Neuronal stem cell (in vitro differentiated cells): ENCODE results near the gene PCBP4.

ENCODE experiments used
- DNase-seq: peaks from one replicate; pipeline ENCODE4 v3.0.0-alpha.2; 2013; ENCODE audit warnings: low spot score
- H2AFZ ChIP-seq: one replicate; pipeline ENCODE4 v1.6.1; 2013; ENCODE audit warnings: mild to moderate bottlenecking, low read length, inconsistent platforms
- H2AK5ac ChIP-seq: 2 replicates; pipeline ENCODE4 v1.6.1; 2013; ENCODE audit warnings: low read depth, mild to moderate bottlenecking, inconsistent platforms, low read length, moderate library complexity, mixed read lengths
- H2BK120ac ChIP-seq: 2 replicates; pipeline ENCODE4 v1.6.1; 2013; ENCODE audit warnings: low read depth, mild to moderate bottlenecking, inconsistent platforms, low read length, moderate library complexity, mixed read lengths
- H2BK12ac ChIP-seq: one replicate; pipeline ENCODE4 v1.6.1; 2013; ENCODE audit warnings: low read length, inconsistent platforms
- H2BK15ac ChIP-seq: 2 replicates; pipeline ENCODE4 v1.6.1; 2013; ENCODE audit warnings: mild to moderate bottlenecking, low read length, inconsistent platforms, mixed read lengths
- H2BK5ac ChIP-seq: one replicate; pipeline ENCODE4 v1.6.1; 2013; ENCODE audit warnings: inconsistent platforms, mild to moderate bottlenecking, low read length, moderate library complexity
- H3K14ac ChIP-seq: one replicate; pipeline ENCODE4 v1.6.1; 2013; ENCODE audit warnings: low read length, inconsistent platforms
- H3K18ac ChIP-seq: 2 replicates; pipeline ENCODE4 v1.6.1; 2013; ENCODE audit warnings: low read length, inconsistent platforms
- H3K23ac ChIP-seq: 2 replicates; pipeline ENCODE4 v1.6.1; 2013; ENCODE audit warnings: low read depth, mild to moderate bottlenecking, mixed read lengths, low read length, inconsistent platforms; ENCODE audit not compliant: poor library complexity
- H3K27ac ChIP-seq: replicated peaks from 3 replicates; pipeline ENCODE4 v1.5.1; 2013; ENCODE audit warnings: low read length, inconsistent platforms
- H3K27me3 ChIP-seq, 3 experiments: 2 replicates each; pipeline ENCODE4 v1.6.1; 2013; ENCODE audit warnings: low read length in 3 of 3, mild to moderate bottlenecking in 2 of 3, inconsistent platforms in 1 of 3, low read depth in 1 of 3, mixed read lengths in 1 of 3, moderate library complexity in 1 of 3; ENCODE audit not compliant: control insufficient read depth in 3 of 3, insufficient read depth in 3 of 3
- H3K36me3 ChIP-seq, 2 donors: replicated peaks in 1 of 2; 2 replicates each; pipeline ENCODE4 v1.6.1; 2013; ENCODE audit warnings: low read length in 2 of 2; ENCODE audit not compliant: control insufficient read depth in 2 of 2, insufficient read depth in 2 of 2
- H3K4ac ChIP-seq: 2 replicates; pipeline ENCODE4 v1.6.1; 2013; ENCODE audit warnings: inconsistent platforms, mild to moderate bottlenecking, low read length, moderate library complexity
- H3K4me1 ChIP-seq, 2 donors: 1 replicate in 1 of 2; 2 replicates in 1 of 2; pipeline ENCODE4 v1.6.1; 2013; ENCODE audit warnings: low read length in 2 of 2, low read depth in 1 of 2; ENCODE audit not compliant: control insufficient read depth in 2 of 2, insufficient read depth in 1 of 2
- H3K4me2 ChIP-seq: one replicate; pipeline ENCODE4 v1.6.1; 2013; ENCODE audit warnings: mild to moderate bottlenecking, low read length, inconsistent platforms; ENCODE audit not compliant: insufficient read depth, poor library complexity, severe bottlenecking
- H3K4me3 ChIP-seq, 2 donors: 2 replicates each; pipeline ENCODE4 v1.5.1; 2013; ENCODE audit warnings: low read length in 2 of 2, mild to moderate bottlenecking in 2 of 2, inconsistent platforms in 1 of 2, moderate library complexity in 1 of 2
- H3K79me1 ChIP-seq: one replicate; pipeline ENCODE4 v1.6.1; 2013; ENCODE audit warnings: low read depth, mild to moderate bottlenecking, inconsistent platforms, low read length, moderate library complexity
- H3K9ac ChIP-seq: one replicate; pipeline ENCODE4 v1.6.1; 2013; ENCODE audit warnings: mild to moderate bottlenecking, low read depth, low read length, inconsistent platforms; ENCODE audit not compliant: poor library complexity
- H3K9me3 ChIP-seq, 2 donors: replicated peaks in 1 of 2; 2 replicates each; pipeline versions ENCODE3 to v1.6.1; 2013; ENCODE audit warnings: low read length in 2 of 2, mild to moderate bottlenecking in 2 of 2, inconsistent platforms in 1 of 2, low read depth in 1 of 2, mixed read lengths in 1 of 2, moderate library complexity in 1 of 2; ENCODE audit not compliant: control insufficient read depth in 2 of 2, insufficient read depth in 1 of 2
- H4K8ac ChIP-seq: one replicate; pipeline ENCODE4 v1.6.1; 2013; ENCODE audit warnings: low read depth, mild to moderate bottlenecking, inconsistent platforms, low read length, moderate library complexity
- H4K91ac ChIP-seq: one replicate; pipeline ENCODE4 v1.6.1; 2013; ENCODE audit warnings: low read length, low read depth, mild to moderate bottlenecking, inconsistent platforms; ENCODE audit not compliant: poor library complexity
- WGBS, 2 donors: extraction: QIAGEN DNeasy Blood & Tissue Kit; methylation state at CpG; one replicate each; pipeline ENCODE4 v1.1.7; 2013; ENCODE audit warnings: missing lambda C conversion rate in 2 of 2, mixed read lengths in 1 of 2; ENCODE audit not compliant: insufficient read length in 2 of 2, insufficient replicate concordance in 1 of 2; ENCODE audit errors: extremely low coverage in 2 of 2; 5-methylcytosine and 5-hydroxymethylcytosine counted together

Gene PCBP4

DNA sequence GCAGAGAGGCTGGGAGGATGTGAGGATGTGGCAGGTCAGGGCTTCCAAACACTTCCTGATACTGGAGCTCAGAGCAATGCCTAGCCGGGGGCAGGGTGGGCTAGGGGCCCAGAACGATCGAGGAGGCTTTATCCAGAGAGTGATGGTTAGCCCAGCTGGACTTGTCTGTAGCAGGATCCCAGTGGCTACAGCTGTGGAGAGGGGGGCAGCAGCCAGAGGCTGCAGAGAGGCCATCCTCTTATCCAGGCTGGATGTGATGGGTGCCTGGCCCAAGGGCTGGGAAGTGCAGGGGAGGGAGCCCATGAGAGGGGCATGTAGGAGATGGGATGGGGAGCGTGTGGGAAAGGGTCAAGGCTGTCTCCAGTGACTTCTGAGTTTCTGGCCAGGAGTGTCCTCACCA is 20.5 kb downstream of the PCBP4 start:
- no peaks in the 10 kb centered on the region for H3K36me3 ChIP-seq
- no peak overlapping the region for H2BK15ac ChIP-seq
- no peak overlapping the region for H4K91ac ChIP-seq
- H3K79me1 ChIP-seq = no peaks in the 10 kb centered on the region
- no peak overlapping the region for H3K4me2 ChIP-seq
- no peak overlapping the region for H2BK12ac ChIP-seq
- no peak overlapping the region for H4K8ac ChIP-seq
- WGBS, 2 donors = no CpG with 5 or more reads among the region's 4 CpGs
- H2AFZ ChIP-seq = no peak overlapping the region
- H3K4me1 ChIP-seq = peaks cover 4 to 7% of the 10 kb centered on the region in 2 donors
- peaks cover 0 to 3% of the 10 kb centered on the region in 2 donors for H3K9me3 ChIP-seq
- no peak overlapping the region for H3K9ac ChIP-seq
- no peak for DNase-seq
- no peak overlapping the region for H3K4me3 ChIP-seq
- H2BK120ac ChIP-seq = no peak overlapping the region
- H3K4ac ChIP-seq = no peak overlapping the region
- no peak overlapping the region for H3K18ac ChIP-seq
- peaks cover 0 to 2% (median 0%) of the 10 kb centered on the region in 3 experiments for H3K27me3 ChIP-seq
- H3K27ac ChIP-seq = no peak overlapping the region
- no peak overlapping the region for H2AK5ac ChIP-seq
- no peak overlapping the region for H3K14ac ChIP-seq
- no peak overlapping the region for H3K23ac ChIP-seq
- H2BK5ac ChIP-seq = no peak overlapping the region

DNA sequence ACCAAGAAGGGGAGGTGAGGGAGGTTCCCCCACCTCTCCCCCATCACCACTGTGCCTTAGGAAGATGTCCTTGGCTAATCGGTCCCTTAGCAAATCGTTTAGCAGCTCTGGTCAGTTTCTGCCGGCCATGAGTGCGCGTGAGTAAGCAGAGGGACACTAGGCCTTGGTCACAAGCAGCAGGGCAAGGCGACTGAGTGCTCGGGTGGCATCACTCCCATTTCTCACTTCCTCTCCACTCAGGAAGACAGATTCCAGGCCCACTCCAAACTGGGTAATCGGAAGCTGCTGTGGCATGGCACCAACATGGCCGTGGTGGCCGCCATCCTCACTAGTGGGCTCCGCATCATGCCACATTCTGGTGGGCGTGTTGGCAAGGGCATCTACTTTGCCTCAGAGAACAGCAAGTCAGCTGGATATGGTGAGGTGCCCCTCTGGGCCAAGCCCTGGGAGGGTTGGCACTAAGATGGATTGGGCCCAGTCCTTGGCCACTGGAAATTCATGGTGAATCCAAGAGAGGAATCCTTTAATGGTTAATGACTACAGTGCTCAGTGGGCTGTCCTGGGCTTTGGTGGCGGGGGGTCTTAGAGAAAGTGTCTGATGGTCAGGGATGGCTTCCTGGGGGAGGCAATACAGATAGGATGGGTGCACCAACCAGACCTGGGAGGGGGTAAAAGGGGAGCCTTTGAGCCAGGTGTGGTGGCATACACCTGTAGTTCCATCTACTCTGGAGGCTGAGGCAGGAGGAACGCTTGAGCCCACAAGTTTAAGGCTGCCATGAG is 21.1 kb downstream of the PCBP4 start:
- H4K8ac ChIP-seq = no peak overlapping the region
- H3K27ac ChIP-seq = no peak overlapping the region
- H3K36me3 ChIP-seq = no peaks in the 10 kb centered on the region
- no peak overlapping the region for H3K4ac ChIP-seq
- peak overlapping the region; percentile 1 for H2BK15ac ChIP-seq
- H3K4me1 ChIP-seq = peaks cover 4 to 7% of the 10 kb centered on the region in 2 donors
- no peak overlapping the region for H3K23ac ChIP-seq
- no peak for DNase-seq
- no peak overlapping the region for H3K18ac ChIP-seq
- H2BK12ac ChIP-seq = peak overlapping the region; percentile 84
- peaks cover 0 to 2% (median 0%) of the 10 kb centered on the region in 3 experiments for H3K27me3 ChIP-seq
- H3K4me2 ChIP-seq = no peak overlapping the region
- H3K79me1 ChIP-seq = peaks cover 2% of the 10 kb centered on the region
- no CpG with 5 or more reads among the region's 14 CpGs for WGBS, 2 donors
- H2AK5ac ChIP-seq = peak overlapping the region; percentile 32
- H2AFZ ChIP-seq = no peak overlapping the region
- H2BK120ac ChIP-seq = no peak overlapping the region
- peak overlapping the region in 1 of 2 donors; percentile 24 for H3K4me3 ChIP-seq
- H3K9ac ChIP-seq = peak overlapping the region; percentile 24
- no peak overlapping the region for H3K14ac ChIP-seq
- no peak overlapping the region for H2BK5ac ChIP-seq
- H3K9me3 ChIP-seq = peaks cover 0 to 3% of the 10 kb centered on the region in 2 donors
- no peak overlapping the region for H4K91ac ChIP-seq

DNA sequence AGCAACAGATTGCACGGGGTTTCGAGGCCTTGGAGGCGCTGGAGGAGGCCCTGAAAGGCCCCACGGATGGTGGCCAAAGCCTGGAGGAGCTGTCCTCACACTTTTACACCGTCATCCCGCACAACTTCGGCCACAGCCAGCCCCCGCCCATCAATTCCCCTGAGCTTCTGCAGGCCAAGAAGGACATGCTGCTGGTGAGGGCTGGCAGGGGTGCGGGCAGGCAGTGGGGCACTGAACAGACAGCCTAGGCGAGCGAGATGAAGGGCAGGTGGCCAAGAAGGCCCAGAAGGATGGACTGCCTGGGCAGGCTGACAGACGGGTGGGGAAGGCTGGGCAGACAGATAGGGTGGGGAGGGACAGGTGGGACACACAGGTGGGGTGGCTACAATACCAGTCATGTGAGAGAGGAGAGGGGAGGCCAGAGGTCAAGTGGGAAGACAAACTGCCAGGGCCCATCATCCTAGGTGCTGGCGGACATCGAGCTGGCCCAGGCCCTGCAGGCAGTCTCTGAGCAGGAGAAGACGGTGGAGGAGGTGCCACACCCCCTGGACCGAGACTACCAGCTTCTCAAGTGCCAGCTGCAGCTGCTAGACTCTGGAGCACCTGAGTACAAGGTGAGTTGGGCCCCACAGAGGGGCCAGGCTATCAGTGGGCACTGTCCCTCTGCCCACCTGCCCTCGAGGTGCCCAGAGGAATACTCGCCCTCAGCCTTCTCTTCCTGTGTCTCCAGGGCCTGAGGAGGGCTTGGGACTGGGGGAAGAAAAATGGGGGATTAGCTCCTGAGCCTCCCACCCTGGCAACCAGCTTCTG is 22.0 kb downstream of the PCBP4 start:
- H3K18ac ChIP-seq = no peak overlapping the region
- H3K4me3 ChIP-seq = no peak overlapping the region
- H3K23ac ChIP-seq = no peak overlapping the region
- peak overlapping the region; percentile 71 for H2AK5ac ChIP-seq
- peaks cover 7% of the 10 kb centered on the region in 2 donors for H3K4me1 ChIP-seq
- H3K14ac ChIP-seq = no peak overlapping the region
- peaks cover 0 to 2% (median 0%) of the 10 kb centered on the region in 3 experiments for H3K27me3 ChIP-seq
- H2BK5ac ChIP-seq = no peak overlapping the region
- H3K9me3 ChIP-seq = peaks cover 0 to 3% of the 10 kb centered on the region in 2 donors
- peak overlapping the region; percentile 27 for H2BK15ac ChIP-seq
- H2AFZ ChIP-seq = no peak overlapping the region
- H4K8ac ChIP-seq = no peak overlapping the region
- H3K36me3 ChIP-seq = no peaks in the 10 kb centered on the region
- no peak overlapping the region for H2BK120ac ChIP-seq
- no CpG with 5 or more reads among the region's 18 CpGs for WGBS, 2 donors
- no peak overlapping the region for H4K91ac ChIP-seq
- H3K4me2 ChIP-seq = no peak overlapping the region
- no peak overlapping the region for H3K4ac ChIP-seq
- H3K79me1 ChIP-seq = peaks cover 2% of the 10 kb centered on the region
- H3K27ac ChIP-seq = no peak overlapping the region
- H2BK12ac ChIP-seq = peak overlapping the region; percentile 32
- H3K9ac ChIP-seq = peak overlapping the region; percentile 72
- DNase-seq = no peak
